Stimulated activated naive CD8-positive, alpha-beta T cell treated with anti-CD3 and anti-CD28 coated beads, Interleukin-15, amount 100 ng/mL, for 72 hours (primary cell): ENCODE data around the gene LPCAT1.
A peak's percentile ranks its signal among the peaks of the same experiment; 100 is the strongest.
"Not testable (repeated sequence)": the region's sequence is repeated elsewhere in the genome, so short reads cannot be mapped to it uniquely, and the experiment has no call there.

Experiments used
- ATAC-seq: fragments of 150-1000 bp; cut with Tn5 transposase; 2 replicates; pipeline ENCODE4 v1.10.0; 2021; ENCODE audit warnings: mild to moderate bottlenecking, moderate library complexity
- DNase-seq, 2 donors: peaks; one replicate each; pipeline ENCODE4 v3.0.0; 2021 to 2022
- H3K27ac Mint-ChIP-seq, 2 donors: one replicate each; pipeline ENCODE4 v1.8.0; 2022; ENCODE audit warnings: mild to moderate bottlenecking in 2 of 2, mixed read lengths in 2 of 2, moderate library complexity in 2 of 2
- H3K27me3 Mint-ChIP-seq: one replicate; pipeline ENCODE4 v1.8.0; 2022; ENCODE audit warnings: mixed read lengths
- H3K4me1 Mint-ChIP-seq: one replicate; pipeline ENCODE4 v1.8.0; 2022; ENCODE audit warnings: mild to moderate bottlenecking, mixed read lengths
- H3K4me3 Mint-ChIP-seq, 2 donors: one replicate each; pipeline ENCODE4 v1.8.0; 2022; ENCODE audit warnings: mild to moderate bottlenecking in 2 of 2, mixed read lengths in 2 of 2, moderate library complexity in 1 of 2
- H3K9me3 Mint-ChIP-seq, 2 donors: one replicate each; pipeline ENCODE4 v1.8.0; 2022; ENCODE audit warnings: mixed read lengths in 2 of 2

LPCAT1 gene

GRCh38 chr5:1470762-1471211 lies 53.0 kb downstream of the LPCAT1 start:
- DNase-seq: no peak
- Mint-ChIP-seq H3K27ac (no peak overlapping the region), H3K27me3 (no peaks in the 10 kb centered on the region), H3K4me3 (no peak overlapping the region), H3K4me1 (peaks cover 11% of the 10 kb centered on the region), H3K9me3 (peaks cover 0 to 4% of the 10 kb centered on the region in 2 donors)
- ATAC-seq: no peak

DNA sequence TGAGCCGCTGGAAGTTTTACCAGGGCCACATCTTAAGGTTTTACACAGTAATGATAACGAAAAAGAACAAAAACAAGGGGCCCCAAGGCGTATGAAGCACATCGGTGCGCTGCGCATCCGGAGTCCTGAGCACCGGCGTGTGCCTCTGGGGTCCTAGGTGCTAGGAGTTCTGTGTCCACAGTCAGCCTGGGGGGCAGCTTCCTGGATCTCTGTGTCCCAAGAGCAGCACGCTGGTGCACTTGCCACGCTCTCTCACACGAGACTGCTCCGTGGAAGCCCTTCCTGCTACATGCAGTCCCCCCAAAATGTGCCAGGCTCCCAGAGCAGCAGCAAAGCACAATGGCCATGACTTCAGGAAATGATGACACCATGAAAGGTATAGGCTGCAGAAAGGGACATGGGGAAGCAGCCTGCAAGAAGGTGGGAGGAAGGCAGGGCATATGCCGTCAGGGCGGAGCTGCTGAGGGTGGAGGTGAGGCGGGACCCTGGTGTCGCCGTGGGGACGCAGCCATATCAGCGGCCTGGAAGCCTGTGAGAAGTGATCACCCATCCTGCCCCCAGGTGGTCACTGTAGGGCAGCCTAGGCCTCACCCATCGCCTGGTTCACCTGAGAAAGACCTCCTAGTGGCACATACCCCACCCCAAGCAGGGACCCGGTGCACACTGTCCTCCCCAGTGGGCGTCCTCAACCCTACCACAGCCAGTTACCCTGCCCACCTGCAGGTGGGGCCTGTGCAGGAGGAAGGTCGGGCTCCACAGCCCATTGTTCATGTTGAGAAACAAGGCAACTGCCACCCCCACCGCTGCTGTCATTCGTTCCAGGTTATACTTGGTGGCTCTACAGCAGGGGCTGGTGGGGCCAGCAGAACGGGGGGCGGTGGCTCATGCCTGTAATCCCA lies 54.9 kb downstream of the LPCAT1 start:
- DNase-seq: no peak
- Mint-ChIP-seq H3K4me1 (peaks cover 11% of the 10 kb centered on the region), H3K4me3 (no peak overlapping the region), H3K9me3 (peaks cover 4 to 21% of the 10 kb centered on the region in 2 donors), H3K27me3 (no peaks in the 10 kb centered on the region), H3K27ac (peak overlapping the region in 1 of 2 donors; percentile 89)
- ATAC-seq: no peak

DNA sequence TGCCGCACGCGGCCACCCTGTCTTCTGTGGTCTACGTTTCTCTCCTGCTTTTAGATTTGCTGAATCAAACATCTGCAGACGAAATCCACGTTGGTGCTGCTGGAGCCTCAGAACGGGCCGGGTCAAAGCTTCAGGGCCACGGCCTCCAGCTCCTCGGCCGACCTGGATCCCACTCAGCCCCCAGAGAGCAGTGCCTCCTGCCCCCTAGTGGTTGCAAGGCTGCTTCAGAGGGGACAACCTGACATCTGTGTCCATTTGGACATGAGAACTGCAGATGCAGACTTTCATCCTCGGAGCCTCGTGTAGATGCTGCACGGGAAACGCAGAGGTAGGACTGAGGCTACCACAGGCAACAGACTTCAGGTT lies 55.5 kb downstream of the LPCAT1 start:
- no peak for ATAC-seq
- H3K27ac Mint-ChIP-seq: peak overlapping the region in 1 of 2 donors; percentile 89
- DNase-seq: no peak
- H3K4me3 Mint-ChIP-seq: no peak overlapping the region
- no peaks in the 10 kb centered on the region for H3K27me3 Mint-ChIP-seq
- H3K9me3 Mint-ChIP-seq: peaks cover 4 to 21% of the 10 kb centered on the region in 2 donors
- peaks cover 11% of the 10 kb centered on the region for H3K4me1 Mint-ChIP-seq

DNA sequence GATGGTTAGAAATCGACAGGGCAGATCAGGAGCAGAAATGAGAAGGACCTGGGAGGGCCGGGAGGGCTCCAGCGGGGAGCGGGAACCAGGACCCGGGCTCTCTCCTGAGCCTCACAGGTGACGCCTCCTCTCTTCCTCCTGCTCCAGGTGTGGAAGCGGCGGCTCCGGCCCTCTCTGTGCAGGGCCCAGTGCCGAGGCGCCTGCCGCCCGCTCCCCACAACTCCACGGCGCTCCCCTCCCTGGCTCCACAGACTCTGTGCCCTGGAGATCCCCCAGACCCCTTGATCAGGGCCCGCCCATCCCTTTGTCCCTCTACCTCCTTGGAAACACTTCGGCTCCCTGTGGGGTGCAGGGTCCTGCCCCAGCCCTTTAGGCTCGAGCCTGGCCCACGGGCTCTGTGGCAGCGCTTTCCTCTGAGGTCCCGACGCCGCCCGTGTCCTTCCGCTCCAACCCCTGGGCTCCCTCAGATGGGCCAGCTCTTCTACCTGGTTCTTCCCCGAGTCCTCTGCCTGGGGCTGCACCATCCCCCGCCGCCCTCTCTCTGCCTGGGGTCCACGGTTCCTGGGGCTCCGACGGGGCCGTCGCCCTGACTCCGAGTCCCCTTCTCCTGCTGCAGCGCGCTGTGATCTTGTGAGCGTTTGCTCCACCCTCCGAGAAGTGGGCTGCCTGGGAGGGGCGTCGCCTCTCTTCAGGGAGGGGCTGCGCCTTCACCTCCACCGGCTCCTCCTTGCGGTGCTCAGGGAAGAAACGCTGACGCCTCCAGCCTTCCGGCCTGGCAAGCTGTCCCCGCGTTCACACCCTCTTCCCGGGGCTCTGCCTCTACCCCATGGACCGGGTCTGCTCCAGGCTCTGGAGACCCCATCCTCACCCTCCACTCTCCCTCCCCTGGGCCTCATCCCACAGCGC lies 56.2 kb downstream of the LPCAT1 start:
- Mint-ChIP-seq H3K4me3 (no peak overlapping the region), H3K4me1 (peaks cover 11% of the 10 kb centered on the region), H3K27ac (peak overlapping the region in 1 of 2 donors; percentile 89), H3K27me3 (no peaks in the 10 kb centered on the region), H3K9me3 (peaks cover 4 to 21% of the 10 kb centered on the region in 2 donors)
- ATAC-seq: no peak
- DNase-seq: no peak

GRCh38 chr5:1466631-1467265 lies 57.0 kb downstream of the LPCAT1 start:
- no peaks in the 10 kb centered on the region for H3K27me3 Mint-ChIP-seq
- no peak overlapping the region for H3K27ac Mint-ChIP-seq
- DNase-seq (no peak), ATAC-seq (no peak)
- peaks cover 11% of the 10 kb centered on the region for H3K4me1 Mint-ChIP-seq
- H3K9me3 Mint-ChIP-seq: peaks cover 4 to 21% of the 10 kb centered on the region in 2 donors
- H3K4me3 Mint-ChIP-seq: no peak overlapping the region

GRCh38 chr5:1465966-1466471 lies 57.7 kb downstream of the LPCAT1 start:
- Mint-ChIP-seq H3K27me3 (no peaks in the 10 kb centered on the region), H3K4me3 (no peak overlapping the region), H3K27ac (no peak overlapping the region), H3K4me1 (peaks cover 11% of the 10 kb centered on the region), H3K9me3 (peaks cover 4 to 21% of the 10 kb centered on the region in 2 donors)
- ATAC-seq (no peak), DNase-seq (no peak)

- Mint-ChIP-seq H3K4me1 (peaks cover 6% of the 10 kb centered on the region), H3K4me3 (no peak overlapping the region), H3K9me3 (peaks cover 4 to 21% of the 10 kb centered on the region in 2 donors), H3K27me3 (no peaks in the 10 kb centered on the region), H3K27ac (no peak overlapping the region)
- DNase-seq: no peak
- no peak for ATAC-seq
Measured at GRCh38 chr5:1465117-1465516, 58.6 kb downstream of the LPCAT1 start.

DNA sequence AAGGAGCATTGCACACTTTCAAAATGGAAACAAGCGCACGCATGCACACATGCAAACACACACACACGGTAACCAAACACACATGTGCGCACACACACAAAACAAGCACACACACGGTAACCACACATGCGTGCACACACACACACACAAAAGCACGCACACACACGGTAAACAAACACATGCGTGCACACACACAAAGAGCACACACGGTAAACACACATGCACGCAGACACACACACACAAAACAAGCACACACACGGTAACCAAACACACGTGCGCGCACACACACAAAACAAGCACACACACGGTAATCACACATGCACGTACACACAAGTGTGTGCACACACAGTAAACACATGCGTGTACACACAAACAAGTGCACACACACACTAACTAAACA lies 59.2 kb downstream of the LPCAT1 start:
- DNase-seq: no peak
- peaks cover under 1% of the 10 kb centered on the region for H3K4me1 Mint-ChIP-seq
- H3K27me3 Mint-ChIP-seq: no peaks in the 10 kb centered on the region
- no peak overlapping the region for H3K4me3 Mint-ChIP-seq
- peaks cover 4 to 21% of the 10 kb centered on the region in 2 donors for H3K9me3 Mint-ChIP-seq
- ATAC-seq: no peak
- no peak overlapping the region for H3K27ac Mint-ChIP-seq

DNA sequence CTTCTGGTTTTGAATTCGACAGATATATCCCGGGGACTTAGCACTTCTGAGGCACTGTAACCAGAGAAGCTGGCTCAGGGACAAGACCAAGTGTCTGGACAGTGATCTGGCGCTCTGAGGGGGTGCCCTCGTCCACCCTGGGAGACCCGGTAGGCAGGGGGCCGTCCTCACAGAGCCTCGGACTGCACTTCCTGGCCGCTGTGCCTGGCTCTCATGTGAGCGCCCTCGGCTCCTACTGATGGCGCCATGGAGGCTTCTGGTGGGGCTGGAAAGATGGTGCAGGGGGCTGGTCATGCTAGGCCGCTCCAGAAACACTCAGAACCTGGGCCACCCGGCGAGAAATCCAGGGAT lies 59.7 kb downstream of the LPCAT1 start:
- peaks cover 4 to 21% of the 10 kb centered on the region in 2 donors for H3K9me3 Mint-ChIP-seq
- H3K4me3 Mint-ChIP-seq: no peak overlapping the region
- no peaks in the 10 kb centered on the region for H3K27me3 Mint-ChIP-seq
- no peak for DNase-seq
- H3K27ac Mint-ChIP-seq: no peak overlapping the region
- no peaks in the 10 kb centered on the region for H3K4me1 Mint-ChIP-seq
- ATAC-seq: no peak

- Mint-ChIP-seq H3K27ac (no peak overlapping the region), H3K9me3 (peaks cover 4 to 22% of the 10 kb centered on the region in 2 donors), H3K4me3 (no peak overlapping the region), H3K4me1 (no peaks in the 10 kb centered on the region), H3K27me3 (no peaks in the 10 kb centered on the region)
- no peak for ATAC-seq
- no peak for DNase-seq
Measured at GRCh38 chr5:1463326-1464095, 60.2 kb downstream of the LPCAT1 start.

- Mint-ChIP-seq H3K4me3 (no peak overlapping the region), H3K27me3 (no peaks in the 10 kb centered on the region), H3K27ac (peak overlapping the region; percentile 6 to 33), H3K4me1 (no peaks in the 10 kb centered on the region), H3K9me3 (peaks cover 8 to 26% of the 10 kb centered on the region in 2 donors)
- DNase-seq (no peak), ATAC-seq (no peak)
Measured at GRCh38 chr5:1462358-1462757, 61.4 kb downstream of the LPCAT1 start.

- Mint-ChIP-seq H3K27ac (no peak overlapping the region), H3K9me3 (peaks cover 14 to 33% of the 10 kb centered on the region in 2 donors), H3K4me3 (no peak overlapping the region), H3K27me3 (no peaks in the 10 kb centered on the region), H3K4me1 (no peaks in the 10 kb centered on the region)
- no peak for ATAC-seq
- DNase-seq: no peak
Measured at GRCh38 chr5:1461396-1461795, 62.4 kb downstream of the LPCAT1 start.

DNA sequence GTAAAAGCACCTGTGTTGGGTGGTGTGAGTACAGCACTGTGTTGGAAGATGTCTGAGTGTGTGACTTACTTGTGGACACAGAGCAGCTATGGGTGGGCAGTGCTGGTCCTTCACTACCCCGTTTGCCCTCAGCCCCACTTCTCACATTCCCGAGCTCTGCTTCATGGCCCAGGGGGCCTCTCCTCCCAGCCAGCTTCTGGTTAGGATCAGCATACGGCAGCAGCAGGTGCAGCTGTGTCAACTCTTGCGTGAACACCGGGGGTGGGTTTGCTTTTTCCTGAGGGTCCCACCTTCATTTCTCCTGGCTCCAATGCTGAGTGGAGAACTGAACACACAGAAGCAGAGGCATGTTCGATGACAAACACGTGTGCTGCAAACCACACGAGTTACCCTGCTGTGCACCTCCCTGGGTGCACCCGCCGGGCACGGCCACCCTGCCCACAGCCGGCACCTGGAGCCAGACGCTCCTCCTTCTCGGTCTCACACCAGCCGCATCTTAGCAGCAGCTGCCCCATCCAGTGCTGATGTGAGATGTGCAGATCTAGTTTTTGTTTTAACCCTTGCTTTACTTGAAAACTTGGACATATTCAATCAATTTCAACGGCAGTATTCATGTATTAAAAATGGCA lies 63.6 kb downstream of the LPCAT1 start:
- H3K9me3 Mint-ChIP-seq: peaks cover 15 to 23% of the 10 kb centered on the region in 2 donors
- no peak for ATAC-seq
- peak overlapping the region in 1 of 2 donors; percentile 6 for H3K27ac Mint-ChIP-seq
- H3K4me3 Mint-ChIP-seq: no peak overlapping the region
- H3K4me1 Mint-ChIP-seq: no peaks in the 10 kb centered on the region
- H3K27me3 Mint-ChIP-seq: no peaks in the 10 kb centered on the region
- no peak for DNase-seq

- H3K27ac Mint-ChIP-seq, H3K4me3 Mint-ChIP-seq, ATAC-seq, H3K4me1 Mint-ChIP-seq, DNase-seq, H3K27me3 Mint-ChIP-seq: not testable (repeated sequence)
- peaks cover 18 to 19% of the 10 kb centered on the region in 2 donors for H3K9me3 Mint-ChIP-seq
Measured at GRCh38 chr5:1459435-1459834, 64.3 kb downstream of the LPCAT1 start.
